PC-3 (cell line): Measurements from ENCODE around the gene IFITM2. TPM values are rescaled to one million over a fixed set of nuclear protein-coding genes. Genes with fewer than 3 reads are reported as not detected.

Experiments used
- ATAC-seq: fragments of 200-7000 bp; cut with Tn5 transposase; 2 replicates; pipeline ENCODE4 v1.9.1; 2020; ENCODE audit warnings: mild to moderate bottlenecking, moderate library complexity
- BruUV-seq: library from RNA; stranded (reverse); fragments of 400-500 nt; replicated peaks from 2 replicates; lab custom pipeline; 2021; lab: Mats Ljungman, UMichigan
- CTCF ChIA-PET: fragments of 300-600 bp; sonication (Branson Sonifier 250); formaldehyde crosslinking; loops from one replicate; lab custom pipeline; 2022; ENCODE audit warnings: antibody characterized with exemption; lab: Charles Lee
- POLR2A ChIA-PET: fragments of 300-600 bp; sonication (Branson Sonifier 250); formaldehyde crosslinking; loops from one replicate; lab custom pipeline; 2022; ENCODE audit warnings: antibody characterized with exemption; ENCODE audit not compliant: unreplicated experiment; lab: Charles Lee
- DNase-seq: peaks from one replicate; pipeline ENCODE4 v3.0.0-alpha.2; 2015
- H2AFZ ChIP-seq: fragments of 300-600 bp; sonication (generic); 2 replicates; pipeline ENCODE4 v1.6.0; 2016; ENCODE audit warnings: antibody characterized with exemption, low read length
- H3F3A ChIP-seq: fragments of 300-600 bp; sonication (generic); one replicate; pipeline ENCODE4 v1.6.0; 2017; ENCODE audit warnings: antibody characterized with exemption, low read length, control low read depth, mild to moderate bottlenecking; ENCODE audit not compliant: unreplicated experiment
- H3K27ac ChIP-seq: fragments of 300-600 bp; sonication (generic); 2 replicates; pipeline ENCODE4 v1.5.1; 2016; ENCODE audit warnings: mild to moderate bottlenecking, low read length
- H3K27me3 ChIP-seq: fragments of 300-600 bp; sonication (generic); 2 replicates; pipeline ENCODE4 v1.6.1; 2016; ENCODE audit warnings: low read length, mixed read lengths
- H3K36me3 ChIP-seq: fragments of 300-600 bp; sonication (generic); 2 replicates; pipeline ENCODE4 v1.6.1; 2016; ENCODE audit warnings: low read depth, mixed run types, low read length, mixed read lengths
- H3K4me1 ChIP-seq: fragments of 300-600 bp; sonication (generic); 2 replicates; pipeline ENCODE4 v1.5.1; 2016; ENCODE audit warnings: low read length; ENCODE audit not compliant: insufficient read depth
- H3K4me2 ChIP-seq: fragments of 300-600 bp; sonication (generic); 2 replicates; pipeline ENCODE4 v1.6.0; 2016; ENCODE audit warnings: low read length
- H3K4me3 ChIP-seq: fragments of 300-600 bp; sonication (generic); 2 replicates; pipeline ENCODE4 v1.5.1; 2016; ENCODE audit warnings: mild to moderate bottlenecking, low read length, mixed read lengths
- H3K79me2 ChIP-seq: fragments of 300-600 bp; sonication (generic); 2 replicates; pipeline ENCODE4 v1.6.1; 2017; ENCODE audit warnings: low read length, mixed read lengths
- H3K9ac ChIP-seq: fragments of 300-600 bp; sonication (generic); 2 replicates; pipeline ENCODE4 v1.6.0; 2016; ENCODE audit warnings: mild to moderate bottlenecking, low read length
- H3K9me2 ChIP-seq: fragments of 300-600 bp; sonication (generic); replicated peaks from 2 replicates; pipeline ENCODE4 v1.6.1; 2016; ENCODE audit warnings: mixed run types, low read length, mixed read lengths
- H3K9me3 ChIP-seq: fragments of 300-600 bp; sonication (generic); 2 replicates; pipeline ENCODE4 v1.6.1; 2016; ENCODE audit warnings: low read length, mixed read lengths
- H4K20me1 ChIP-seq: fragments of 300-600 bp; sonication (generic); 2 replicates; pipeline ENCODE4 v1.6.1; 2016; ENCODE audit warnings: low read length, mixed read lengths
- EZH2 ChIP-seq: fragments of 300-600 bp; sonication (generic); IDR thresholded peaks from one replicate; pipeline ENCODE4 v1.6.1; 2017; ENCODE audit warnings: antibody characterized with exemption, mild to moderate bottlenecking, low read length; ENCODE audit not compliant: unreplicated experiment
- EZH2phosphoT487 ChIP-seq: fragments of 300-600 bp; sonication (generic); IDR thresholded peaks from 2 replicates; pipeline ENCODE4 v1.6.1; 2018; ENCODE audit warnings: mild to moderate bottlenecking, antibody characterized with exemption, low read length, borderline replicate concordance
- intact Hi-C: fragments of 100-400 bp; cut with micrococcal nuclease; formaldehyde crosslinking; loops from 2 replicates; pipeline ENCODE4 v1.9.0; 2023
- total RNA-seq: library from RNA; depleted of rRNA; stranded (reverse); fragments of >200 nt; gene quantifications from 2 replicates; pipeline ENCODE4 v1.2.3, GENCODE V29; 2014
- TF ChIP-seq, protein P1 (sequence below): fragments of 300-600 bp; sonication (generic); conservative IDR thresholded peaks from 2 replicates; pipeline ENCODE4 v1.5.1; 2017; ENCODE audit warnings: antibody characterized with exemption, low read depth, mild to moderate bottlenecking, low read length

The IFITM2 gene
- total RNA-seq, 1 experiment from 2014 or later, result 49.0 TPM

GRCh38 chr11:284105-285020 is 23.3 kb upstream of the IFITM2 start:
- no peaks in the 10 kb centered on the region for H3K4me1 ChIP-seq
- no peaks in the 10 kb centered on the region for H3K79me2 ChIP-seq
- ChIA-PET CTCF (no interaction called here), POLR2A (no interaction called here)
- no peak overlapping the region for H3K4me3 ChIP-seq
- H3K36me3 ChIP-seq, result no peaks in the 10 kb centered on the region
- H3K9me2 ChIP-seq, result no peaks in the 10 kb centered on the region
- H2AFZ ChIP-seq, result no peak overlapping the region
- H3K27me3 ChIP-seq, result peaks cover 22% of the 10 kb centered on the region
- BruUV-seq, result no TSS peak
- no peaks in the 10 kb centered on the region for H3K9me3 ChIP-seq
- H4K20me1 ChIP-seq, result no peaks in the 10 kb centered on the region
- no peak overlapping the region for H3K27ac ChIP-seq
- TF ChIP-seq, protein P1, sequence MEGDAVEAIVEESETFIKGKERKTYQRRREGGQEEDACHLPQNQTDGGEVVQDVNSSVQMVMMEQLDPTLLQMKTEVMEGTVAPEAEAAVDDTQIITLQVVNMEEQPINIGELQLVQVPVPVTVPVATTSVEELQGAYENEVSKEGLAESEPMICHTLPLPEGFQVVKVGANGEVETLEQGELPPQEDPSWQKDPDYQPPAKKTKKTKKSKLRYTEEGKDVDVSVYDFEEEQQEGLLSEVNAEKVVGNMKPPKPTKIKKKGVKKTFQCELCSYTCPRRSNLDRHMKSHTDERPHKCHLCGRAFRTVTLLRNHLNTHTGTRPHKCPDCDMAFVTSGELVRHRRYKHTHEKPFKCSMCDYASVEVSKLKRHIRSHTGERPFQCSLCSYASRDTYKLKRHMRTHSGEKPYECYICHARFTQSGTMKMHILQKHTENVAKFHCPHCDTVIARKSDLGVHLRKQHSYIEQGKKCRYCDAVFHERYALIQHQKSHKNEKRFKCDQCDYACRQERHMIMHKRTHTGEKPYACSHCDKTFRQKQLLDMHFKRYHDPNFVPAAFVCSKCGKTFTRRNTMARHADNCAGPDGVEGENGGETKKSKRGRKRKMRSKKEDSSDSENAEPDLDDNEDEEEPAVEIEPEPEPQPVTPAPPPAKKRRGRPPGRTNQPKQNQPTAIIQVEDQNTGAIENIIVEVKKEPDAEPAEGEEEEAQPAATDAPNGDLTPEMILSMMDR, result no peak
- no peak for TF ChIP-seq EZH2phosphoT487
- TF ChIP-seq EZH2, result no peak
- H3F3A ChIP-seq, result no peaks in the 10 kb centered on the region
- intact Hi-C loops, result no loop called here
- H3K4me2 ChIP-seq, result no peak overlapping the region
- no peak overlapping the region for H3K9ac ChIP-seq
- DNase-seq (no peak), ATAC-seq (no peak)

GRCh38 chr11:285021-285893 is 22.4 kb upstream of the IFITM2 start:
- no peak overlapping the region for H3K4me3 ChIP-seq
- H3F3A ChIP-seq, result no peaks in the 10 kb centered on the region
- ChIA-PET CTCF (no interaction called here), POLR2A (no interaction called here)
- no peaks in the 10 kb centered on the region for H3K4me1 ChIP-seq
- H3K27ac ChIP-seq, result no peak overlapping the region
- TF ChIP-seq, protein P1, result no peak
- TF ChIP-seq EZH2, result no peak
- no peak for TF ChIP-seq EZH2phosphoT487
- H3K9ac ChIP-seq, result no peak overlapping the region
- H3K27me3 ChIP-seq, result peaks cover 13% of the 10 kb centered on the region
- H4K20me1 ChIP-seq, result no peaks in the 10 kb centered on the region
- no TSS peak for BruUV-seq
- H3K9me2 ChIP-seq, result no peaks in the 10 kb centered on the region
- no peaks in the 10 kb centered on the region for H3K9me3 ChIP-seq
- no peak overlapping the region for H2AFZ ChIP-seq
- ATAC-seq, result no peak
- no peak for DNase-seq
- H3K79me2 ChIP-seq, result no peaks in the 10 kb centered on the region
- intact Hi-C loops, result no loop called here
- no peaks in the 10 kb centered on the region for H3K36me3 ChIP-seq
- no peak overlapping the region for H3K4me2 ChIP-seq
